Measurements from ENCODE around the gene TXN2. TPM values are rescaled to one million over a fixed set of nuclear protein-coding genes. Genes with fewer than 3 reads are reported as not detected.

TXN2 gene
- total RNA-seq, 1 experiment from 2014 or later = 87.0 TPM

DNA sequence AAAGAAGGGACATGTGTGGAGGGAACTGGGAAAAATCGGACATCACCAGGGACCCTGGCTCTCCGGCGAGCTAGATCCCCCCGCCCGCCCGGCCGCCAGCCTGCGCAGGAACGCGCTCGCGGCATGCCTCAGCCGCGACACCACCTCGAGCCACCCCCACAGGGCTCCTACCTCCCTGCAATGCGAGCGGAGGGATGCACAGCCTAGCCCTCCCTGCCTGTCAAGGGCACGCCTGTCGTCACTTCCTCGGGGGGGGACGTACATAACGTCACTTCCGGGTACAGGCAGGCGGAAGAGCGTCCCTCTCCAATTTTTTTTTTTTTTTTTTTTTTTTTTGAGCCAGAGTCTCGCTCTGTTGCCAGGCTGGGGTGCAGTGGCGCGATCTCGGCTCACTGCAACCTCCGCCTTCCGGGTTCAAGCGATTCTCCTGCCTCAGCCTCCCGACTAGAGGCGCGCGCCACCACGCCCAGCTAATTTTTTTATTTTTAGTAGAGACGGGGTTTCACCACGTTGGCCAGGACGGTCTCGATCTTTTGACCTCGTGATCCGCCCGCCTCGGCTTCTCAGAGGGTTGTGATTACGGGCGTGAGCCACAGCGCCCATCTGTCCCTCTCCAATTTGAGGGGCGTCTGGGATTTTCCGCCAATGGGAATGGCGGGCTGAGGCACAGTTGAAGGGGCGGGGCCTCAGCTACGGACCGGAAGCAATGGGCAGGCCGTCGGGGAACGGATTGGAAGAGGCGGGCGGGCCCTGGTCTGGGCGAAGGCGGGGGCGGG, at the start of gene TXN2 (continued):
- TF ChIP-seq ZBTB33 (IDR thresholded peaks at IDR 0.05; ENCODE audit: extremely low read depth, insufficient replicate concordance, low read length) (no peak), ATF3 (IDR thresholded peaks at IDR 0.05) (no peak), CEBPB (IDR thresholded peaks at IDR 0.05; ENCODE audit: low read depth) (no peak)

GRCh38 chr22:36528795-36529751, 47.6 kb upstream of the TXN2 start, which contains the start of gene EIF3D:
Gene EIF3D, minus strand, starts transcription at chr22:36529166. Its CDS starts 3,045 bp downstream, at chr22:36526121.
- H4K20me1 ChIP-seq (ENCODE audit: insufficient read depth) = peaks cover 13% of the 10 kb centered on the region; the same call in 1 of the 2 replicates
- H2AFZ ChIP-seq (ENCODE audit: low read depth, low read length, poor library complexity, severe bottlenecking) = no peak within 1 kb of the TSS
- no peaks in the 10 kb centered on the region for H3K9me3 ChIP-seq (ENCODE audit: control insufficient read depth in 1 of 2, insufficient read depth in 1 of 2, low read depth in 1 of 2, low read length in 2 of 2)
- ChIA-PET POLR2A (interaction anchor here (0.8 to 2.5 kb wide), 14 partner anchors 9 to 490 kb away, joined by 3 to 27 read pairs (median 4); partner anchors contain the start of genes FOXRED2, IFT27, MPST and TST), CTCF (interaction anchor here (1.0 to 1.8 kb wide), 2 partner anchors 18 to 246 kb away, joined by 3 to 5 read pairs; no protein-coding TSS in a partner anchor), RAD21 (ENCODE audit: low non-redundant PET in 1 of 2, low total read pairs in 2 of 2, uncharacterized antibody in 2 of 2, unreplicated experiment in 2 of 2) (no interaction called here)
- BruUV-seq (replicated peaks) = no TSS peak
- H3K4me1 ChIP-seq (ENCODE audit: control insufficient read depth in 1 of 2, insufficient read depth in 2 of 2, low read length in 2 of 2) = peaks cover 13 to 32% of the 10 kb centered on the region in 2 experiments; a peak in 3 of 4 replicates
- DNase-seq (ENCODE audit: low read depth, low spot score) (peak; percentile 99), ATAC-seq (peak; percentile 92)
- H3K9ac ChIP-seq (ENCODE audit: low read length) = peak within 1 kb of the TSS; percentile 97
- peaks cover 49% of the 10 kb centered on the region for H3K79me2 ChIP-seq (ENCODE audit: insufficient read depth, low read length)
- peak within 1 kb of the TSS; percentile 97 to 99 for H3K4me3 ChIP-seq (replicated peaks in 1 of 2; ENCODE audit: low read depth in 1 of 2, low read length in 2 of 2)
- H3K27me3 ChIP-seq (ENCODE audit: insufficient read depth, low read length) = no peaks in the 10 kb centered on the region
- intact Hi-C loops (cut with micrococcal nuclease) = no loop called here
- H3K9me2 ChIP-seq (ENCODE audit: insufficient read depth) = no peaks in the 10 kb centered on the region
- peak within 1 kb of the TSS; percentile 87 for H3K27ac ChIP-seq (ENCODE audit: low read depth, low read length)
- peaks cover 27 to 33% of the 10 kb centered on the region in 2 experiments for H3K36me3 ChIP-seq (ENCODE audit: control insufficient read depth in 1 of 2, insufficient read depth in 2 of 2, low read length in 2 of 2)
- peak within 1 kb of the TSS; percentile 86 for H3K4me2 ChIP-seq (ENCODE audit: low read length)
- TF ChIP-seq FOSL1 (IDR thresholded peaks at IDR 0.05; ENCODE audit: low read depth) = no peak
- TF ChIP-seq JUND (IDR thresholded peaks at IDR 0.05) = peak; percentile 31; the same call in 1 of the 2 replicates
- TF ChIP-seq ZBTB33 (IDR thresholded peaks at IDR 0.05; ENCODE audit: extremely low read depth, insufficient replicate concordance, low read length) = peak; percentile 23
- peak; percentile 75 for TF ChIP-seq SRF (IDR thresholded peaks at IDR 0.05; ENCODE audit: low read depth)
- TF ChIP-seq ATF3 (IDR thresholded peaks at IDR 0.05) = no peak
- TF ChIP-seq EGR1 (IDR thresholded peaks at IDR 0.05; ENCODE audit: low read depth) = no peak
- no peak for TF ChIP-seq ZNF274 (IDR thresholded peaks at IDR 0.05; ENCODE audit: low read depth, low read length)
- TF ChIP-seq CTCF (IDR thresholded peaks at IDR 0.05 in 2 of 3, conservative IDR thresholded peaks at IDR 0.05 in 1 of 3; ENCODE audit: borderline replicate concordance in 1 of 3, insufficient read depth in 1 of 3, low read depth in 2 of 3, low read length in 2 of 3) = no peak
- no peak for TF ChIP-seq EZH2phosphoT487 (IDR thresholded peaks at IDR 0.05; ENCODE audit: borderline replicate concordance)
- no peak for TF ChIP-seq EZH2 (IDR thresholded peaks at IDR 0.05)
- no peak for TF ChIP-seq RAD21 (IDR thresholded peaks at IDR 0.05; ENCODE audit: low read depth)
- peak; percentile 32 for TF ChIP-seq YY1 (IDR thresholded peaks at IDR 0.05; ENCODE audit: extremely low read depth, insufficient replicate concordance, low read depth, low read length)
